HL-60/S4 treated with retinoic acid at 250 ng/mL for 4 days and 3 days (cell line): ENCODE results near the gene ADAMTS2.

Source experiments
- in situ Hi-C: fragments of 300-500 bp; cut with MboI; formaldehyde crosslinking; loops from 2 replicates; pipeline ENCODE4 v1.7.0; 2022; ENCODE audit warnings: low sequenced_read_pairs

The ADAMTS2 gene

DNA sequence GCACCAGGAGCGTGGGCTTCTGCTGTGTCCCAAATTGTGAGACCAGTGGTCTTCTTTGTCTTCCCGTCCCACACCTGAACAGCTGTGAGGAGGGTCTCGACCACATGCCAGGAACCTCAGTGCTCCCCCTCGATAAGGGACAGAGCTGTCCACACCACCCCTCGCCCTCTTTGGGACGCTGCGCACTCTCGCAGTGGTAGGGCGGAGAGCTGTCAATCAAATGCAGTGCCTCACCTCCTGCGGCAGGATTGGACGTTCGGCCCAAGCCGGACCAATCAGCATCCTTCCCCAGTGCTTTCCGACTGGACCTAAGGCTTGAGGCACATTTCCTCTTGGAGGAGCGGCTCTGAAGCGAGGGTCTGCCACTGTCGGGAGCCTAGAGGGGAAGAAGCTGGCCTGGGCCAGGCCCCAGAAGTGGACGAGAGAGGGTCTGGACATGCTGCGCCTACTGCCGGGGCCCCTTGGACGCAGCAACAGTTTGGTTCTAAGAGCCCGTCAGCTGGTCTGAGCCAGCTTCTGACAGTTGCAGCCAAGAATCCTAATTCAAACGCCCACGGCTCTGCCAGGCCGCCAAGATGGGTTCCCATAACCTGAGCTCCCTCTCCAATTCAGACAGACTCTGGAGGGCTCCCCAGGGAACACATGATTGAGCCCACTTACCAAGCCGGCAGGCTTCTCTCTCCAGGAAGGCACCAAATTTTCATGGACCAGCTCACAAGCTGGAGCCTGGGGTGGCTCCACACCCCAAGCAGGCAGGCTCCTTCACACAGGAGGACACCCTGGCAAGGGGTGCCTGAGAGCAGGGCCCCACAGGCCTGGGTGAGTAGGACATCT is 28.1 kb upstream of the ADAMTS2 start:
- in situ Hi-C loops = no loop called here

DNA sequence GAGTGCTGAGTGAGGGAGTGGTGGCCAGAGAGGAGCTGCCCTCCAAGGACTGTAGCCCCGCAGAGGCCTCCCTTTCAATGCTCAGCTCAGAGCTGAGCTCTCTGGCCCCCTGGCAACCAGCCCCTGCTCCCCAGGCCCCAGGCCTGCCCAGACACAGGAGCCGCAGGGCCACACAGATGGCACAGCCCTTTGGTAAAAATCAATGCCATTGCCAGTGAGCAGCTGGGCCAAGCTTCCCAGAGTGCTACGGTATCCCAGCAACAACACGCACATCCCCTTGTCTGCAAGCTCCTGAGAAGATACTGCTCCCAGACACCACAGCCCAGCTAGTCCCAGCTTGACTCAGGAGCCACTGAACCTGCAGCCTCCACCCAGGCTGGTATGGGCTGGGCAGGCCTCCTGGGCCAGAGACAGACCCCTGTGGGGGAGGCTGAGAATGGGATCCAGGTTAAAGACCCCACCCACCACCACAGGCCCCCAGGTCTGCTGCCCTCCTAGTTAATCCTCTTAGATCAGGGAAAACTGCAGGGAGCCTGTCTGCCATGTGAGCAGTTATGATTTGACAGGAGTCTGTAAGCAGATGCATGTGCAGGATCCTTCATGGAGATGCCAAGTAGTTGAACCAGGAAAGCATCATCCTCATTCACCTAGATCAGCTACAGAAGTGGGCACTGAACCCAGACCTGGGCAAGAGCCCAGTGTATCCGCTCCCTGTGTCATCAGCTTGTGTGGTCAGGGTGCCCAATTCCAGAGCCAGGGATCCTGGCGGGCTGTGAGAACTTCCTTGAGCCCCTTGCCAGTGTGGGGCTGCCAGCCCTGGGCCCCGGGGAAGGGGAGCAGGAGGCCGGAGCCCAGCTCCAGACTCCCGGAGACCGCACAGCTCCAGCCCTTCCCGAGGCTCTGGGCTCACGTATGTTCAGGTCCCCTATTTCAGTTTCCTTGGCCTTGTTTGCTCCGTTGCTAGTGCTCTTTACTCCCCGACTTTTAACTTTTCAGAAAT is 26.7 kb upstream of the ADAMTS2 start:
- in situ Hi-C loops = no loop called here

DNA sequence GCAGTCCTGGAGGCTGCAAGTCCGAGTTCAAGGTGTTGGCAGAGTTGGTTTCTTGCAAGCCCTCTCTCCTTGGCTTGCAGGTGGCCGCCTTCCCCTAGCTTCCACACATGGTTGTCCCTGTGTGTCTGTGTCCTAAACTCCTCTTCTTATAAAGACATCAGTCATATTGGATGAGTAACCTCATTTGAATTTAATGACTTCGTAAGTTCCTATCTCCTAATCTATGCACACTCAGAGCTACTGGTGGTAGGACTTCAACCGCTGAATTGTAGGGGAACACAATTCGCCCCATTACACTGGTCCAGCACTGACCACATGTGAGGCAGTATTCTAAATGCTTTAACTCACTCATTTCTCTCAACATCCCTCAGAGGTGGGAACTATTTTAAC is 25.9 kb upstream of the ADAMTS2 start:
- in situ Hi-C loops = no loop called here

DNA sequence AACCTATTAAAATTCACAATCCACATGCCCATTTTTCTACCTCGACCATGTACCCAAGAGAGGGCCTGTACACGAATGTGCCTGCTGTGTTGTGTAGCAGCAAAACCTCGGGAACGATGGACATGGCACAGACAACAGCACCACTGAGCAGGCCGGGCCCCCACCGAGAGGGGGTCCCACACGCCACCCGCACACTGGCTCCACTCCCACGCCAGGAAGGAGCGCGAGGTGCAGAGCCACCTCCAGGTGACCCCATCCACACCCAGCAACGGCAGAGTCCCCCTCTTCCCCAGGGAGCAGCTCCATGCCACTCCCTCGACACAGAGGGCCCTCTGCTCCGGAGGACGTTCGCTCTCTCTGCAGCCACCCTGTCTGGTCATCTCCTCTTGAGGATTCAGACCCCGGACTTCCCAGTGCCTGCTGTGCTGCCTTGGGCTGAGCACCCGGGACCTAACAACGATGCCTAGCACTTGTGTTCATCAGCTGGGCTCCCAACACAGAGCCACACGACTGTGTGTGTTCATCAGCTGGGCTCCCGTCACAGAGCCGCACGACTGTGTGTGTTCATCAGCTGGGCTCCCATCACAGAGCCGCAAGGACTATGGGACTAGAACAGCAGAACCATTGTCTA is 25.3 kb upstream of the ADAMTS2 start:
- in situ Hi-C loops = no loop called here

DNA sequence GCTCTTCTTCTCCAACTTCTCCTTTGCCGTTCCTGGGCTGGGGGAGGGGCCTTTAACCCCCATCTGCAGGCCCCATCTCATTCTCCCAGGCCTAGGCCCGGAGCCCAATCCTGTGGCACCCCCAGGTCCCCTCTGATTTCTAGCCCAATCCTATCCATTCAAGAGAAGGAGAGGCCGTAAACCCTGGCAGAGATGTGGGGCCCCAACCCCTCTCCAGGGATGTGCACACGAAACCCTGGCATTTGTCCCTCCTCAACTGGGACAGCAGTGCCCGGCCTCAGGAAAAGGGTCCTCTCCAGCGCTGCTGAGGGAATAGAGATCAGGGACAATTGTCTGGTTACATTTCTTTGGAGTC is 24.2 kb upstream of the ADAMTS2 start:
- in situ Hi-C loops = no loop called here

DNA sequence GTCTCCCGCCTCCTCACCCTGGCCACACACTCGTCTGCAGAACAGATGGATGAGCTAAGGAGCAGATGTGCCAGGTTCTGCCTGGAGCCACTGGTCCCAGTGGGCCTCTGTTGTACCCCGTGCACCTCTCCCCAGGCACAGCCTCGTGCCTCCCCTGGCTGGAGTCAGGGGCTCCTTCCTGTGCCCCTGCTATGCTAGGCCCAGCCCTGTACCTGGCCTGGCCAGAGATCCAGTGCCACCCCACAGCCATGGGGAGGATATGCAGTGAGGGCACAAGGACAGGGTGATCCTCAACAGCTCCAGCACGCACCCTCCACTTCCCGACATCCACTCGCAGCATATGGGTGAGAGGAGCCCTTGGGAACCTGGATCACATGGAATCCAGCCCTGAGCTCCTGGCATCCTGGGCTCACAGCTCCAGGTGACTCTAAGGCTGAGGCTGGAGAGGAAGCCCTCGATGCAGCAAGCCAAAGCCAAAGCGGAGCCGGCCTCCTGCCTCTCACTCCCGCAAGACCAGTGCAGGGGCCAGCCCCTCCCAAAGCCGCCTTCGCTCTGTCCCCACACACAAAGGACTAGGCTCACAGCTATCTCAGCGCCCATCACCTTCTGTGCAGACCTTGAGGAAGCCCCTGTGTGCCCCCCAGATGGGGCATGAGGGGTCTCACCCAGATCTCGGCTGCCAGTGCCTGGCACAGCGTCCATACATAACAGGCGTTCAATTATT is 23.7 kb upstream of the ADAMTS2 start:
- in situ Hi-C loops = no loop called here

GRCh38 chr5:179368126-179368805 is 23.0 kb upstream of the ADAMTS2 start:
- in situ Hi-C loops = no loop called here

GRCh38 chr5:179367491-179367890 is 22.2 kb upstream of the ADAMTS2 start:
- in situ Hi-C loops = no loop called here

- in situ Hi-C loops = no loop called here
Measured at GRCh38 chr5:179362355-179362754, 17.1 kb upstream of the ADAMTS2 start.

DNA sequence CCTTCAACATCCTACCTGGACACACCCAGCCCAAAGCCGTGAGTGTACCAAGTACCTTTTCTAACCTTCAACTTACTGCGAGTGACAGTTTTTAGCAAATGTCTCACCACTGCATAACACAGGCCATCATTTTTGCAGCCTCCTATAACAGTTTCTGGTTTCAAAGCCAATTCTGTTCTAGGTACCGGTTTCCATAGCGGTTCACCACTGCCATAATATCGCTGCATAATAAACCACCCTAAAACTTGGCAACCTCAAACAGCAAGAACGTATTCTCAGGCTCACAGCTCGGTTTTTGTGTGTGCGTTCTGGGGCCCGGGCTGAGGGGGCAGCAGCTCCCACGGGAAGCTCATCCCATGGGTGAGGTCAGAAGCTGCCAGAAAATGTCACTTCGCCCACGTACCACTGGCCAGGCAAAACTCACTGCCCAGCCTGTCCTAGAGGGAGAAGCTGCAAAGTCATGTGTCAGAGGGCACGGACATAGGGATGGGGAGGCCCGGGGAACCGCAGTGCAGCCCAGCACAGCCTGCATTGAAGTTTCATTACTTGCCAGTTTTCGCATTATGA is 15.9 kb upstream of the ADAMTS2 start:
- in situ Hi-C loops = no loop called here

DNA sequence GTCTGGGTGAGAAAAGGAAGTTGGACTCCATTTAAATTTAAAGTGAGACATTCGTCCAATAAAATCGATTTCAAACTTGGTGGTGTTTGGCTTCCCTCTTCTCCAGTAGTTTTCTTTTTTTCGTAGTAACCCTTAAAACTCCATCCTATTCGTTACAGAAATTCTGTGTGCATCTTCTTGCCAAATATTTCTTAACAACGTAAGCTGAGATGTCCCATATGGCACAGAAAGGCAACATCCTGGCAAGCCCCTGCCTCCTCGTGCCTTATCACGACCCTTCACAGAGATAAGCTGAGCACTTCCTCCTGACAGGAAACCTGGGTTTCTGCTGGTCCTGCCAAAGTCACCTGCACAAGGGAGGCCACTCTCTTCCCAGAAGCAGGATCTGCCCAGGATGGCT is 11.8 kb upstream of the ADAMTS2 start:
- in situ Hi-C loops = no loop called here

DNA sequence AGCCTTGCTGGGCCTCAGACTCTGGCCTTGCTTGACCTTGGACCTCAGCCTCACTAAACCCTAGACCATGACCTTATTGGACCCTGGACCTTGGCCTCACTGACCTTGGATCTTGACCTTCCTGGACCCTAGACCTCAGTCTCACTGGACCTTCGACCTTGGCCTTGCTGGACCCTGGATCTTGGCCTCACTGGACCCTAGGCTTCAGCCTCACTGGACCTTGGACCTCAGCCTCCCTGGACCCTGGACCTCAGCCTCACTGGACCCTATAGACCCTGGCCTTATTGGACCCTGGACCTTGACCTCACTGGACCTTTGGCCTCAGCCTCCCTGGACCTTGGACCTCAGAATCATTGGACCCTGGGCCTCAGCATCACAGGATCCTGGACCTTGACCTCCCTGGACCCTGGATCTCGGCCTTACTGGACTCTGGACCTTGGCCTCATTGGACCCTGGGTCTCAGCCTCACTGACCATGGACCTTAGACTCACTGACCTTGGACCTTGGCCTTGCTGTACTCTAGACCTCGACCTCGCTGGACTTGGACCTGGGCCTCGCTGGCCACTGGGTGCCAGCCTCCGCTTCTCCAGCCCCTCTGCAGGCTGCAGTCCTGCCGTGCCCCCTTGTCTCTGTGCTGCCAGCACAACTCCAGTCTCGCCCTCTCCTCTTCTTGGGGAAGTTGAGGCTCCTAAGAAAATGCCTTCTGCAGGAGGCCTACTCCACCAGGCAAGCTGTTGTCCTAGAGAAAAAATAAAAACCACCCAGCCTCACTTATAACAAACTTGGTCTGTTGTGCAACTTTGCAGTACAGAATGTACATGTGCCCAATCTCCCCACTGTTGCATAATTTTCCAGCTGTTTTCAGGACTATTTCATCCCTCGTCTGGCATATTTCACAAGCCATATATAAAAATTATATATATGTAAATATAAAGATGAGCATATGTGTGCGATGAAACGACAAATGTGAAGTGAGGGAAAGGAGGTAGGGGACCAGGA is 11.0 kb upstream of the ADAMTS2 start:
- in situ Hi-C loops = no loop called here

DNA sequence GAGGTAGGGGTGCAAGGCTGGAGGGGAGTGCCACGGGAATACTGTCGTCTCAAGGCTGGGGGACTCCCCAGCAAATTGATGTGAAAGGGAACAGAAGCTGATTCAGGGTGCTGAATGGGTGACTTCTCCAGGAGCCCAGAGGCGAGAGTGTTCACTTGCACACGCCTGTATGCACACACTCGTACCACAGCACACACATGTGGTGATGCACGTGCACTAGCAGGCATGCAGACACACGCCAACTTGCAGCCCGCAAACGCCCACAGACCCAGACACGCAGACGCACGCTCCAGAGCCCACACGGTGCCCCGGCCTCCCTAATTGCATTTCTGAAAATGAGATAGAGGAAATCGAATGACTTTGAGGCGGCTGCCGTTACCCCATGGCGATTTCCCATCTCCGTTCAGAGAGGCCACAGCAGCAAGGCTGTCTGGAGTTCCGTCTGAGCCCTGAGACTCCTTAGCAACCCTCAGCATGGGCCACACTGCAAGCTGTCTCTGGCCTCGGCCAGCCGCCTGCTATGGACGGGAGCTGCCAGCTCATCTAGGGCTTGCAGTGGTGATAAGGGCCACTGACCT is 9.1 kb upstream of the ADAMTS2 start:
- in situ Hi-C loops = no loop called here

DNA sequence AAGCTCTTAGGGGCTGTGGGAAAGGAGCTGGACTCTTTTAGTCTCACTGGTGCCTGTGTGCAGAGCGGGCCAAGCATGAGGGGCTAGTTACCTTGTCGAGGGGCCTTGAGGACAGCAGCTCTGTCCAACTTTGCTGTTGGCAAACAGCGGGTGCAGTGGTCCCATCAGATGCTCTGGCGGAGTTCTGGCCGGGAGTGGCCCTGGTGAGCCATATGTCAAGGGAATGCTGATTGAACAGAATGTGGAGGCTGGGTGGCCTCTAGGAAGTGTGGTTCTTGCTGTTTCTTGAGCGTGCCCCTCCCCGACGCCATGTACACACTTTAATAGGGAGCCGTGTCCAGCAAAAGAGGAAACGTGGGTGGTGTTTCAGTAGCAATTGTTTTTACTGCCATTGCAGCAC is 3.6 kb upstream of the ADAMTS2 start:
- in situ Hi-C loops = no loop called here

- in situ Hi-C loops = no loop called here
Measured at GRCh38 chr5:179348011-179348530, 2.8 kb upstream of the ADAMTS2 start.

DNA sequence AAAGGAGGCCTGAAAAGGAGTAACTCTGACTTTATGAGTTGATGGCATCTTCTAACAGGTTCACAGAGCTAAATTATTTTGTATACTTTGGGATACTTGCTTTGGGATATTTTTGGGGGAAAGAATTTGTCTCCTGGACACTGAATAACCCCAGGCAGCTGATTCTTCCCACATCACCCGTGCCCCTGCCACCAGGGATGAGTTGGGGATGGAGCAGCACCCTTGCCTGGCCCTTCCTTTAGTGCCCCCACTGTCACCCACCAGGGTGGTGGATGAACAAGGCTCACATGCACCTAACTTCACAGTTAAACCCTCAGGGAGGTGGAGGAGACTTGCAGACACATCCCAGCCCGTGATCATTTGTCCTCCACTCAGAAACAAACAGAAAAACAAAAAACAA is 2.3 kb upstream of the ADAMTS2 start:
- in situ Hi-C loops = no loop called here

DNA sequence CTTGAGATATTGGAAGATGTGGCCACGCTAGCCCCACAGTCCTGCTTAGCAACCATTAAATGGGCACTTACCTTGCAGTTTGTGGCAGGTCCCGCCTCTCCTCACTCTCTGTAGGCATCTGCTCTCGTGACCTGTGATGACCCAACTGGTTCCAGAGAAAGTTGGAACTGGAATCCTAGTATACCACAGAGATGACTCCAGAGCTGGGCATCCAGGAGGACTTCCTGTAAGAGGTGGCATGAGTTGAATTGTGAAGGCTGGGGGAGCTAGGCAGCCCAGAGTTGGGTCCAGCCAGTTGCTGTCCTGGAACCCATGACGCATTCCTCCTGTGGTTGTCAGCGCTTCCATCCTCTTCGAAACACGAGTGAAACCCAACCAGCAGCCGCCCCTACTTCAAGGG is 1.6 kb upstream of the ADAMTS2 start:
- in situ Hi-C loops = no loop called here

GRCh38 chr5:179346401-179346800 is 1.1 kb upstream of the ADAMTS2 start:
- in situ Hi-C loops = no loop called here
